Endothelial cell of umbilical vein (primary cell): Measurements from ENCODE around the gene NADSYN1. TPM values are rescaled to one million over a fixed set of nuclear protein-coding genes. Genes with fewer than 3 reads are reported as not detected.

Experiments used
- BruUV-seq: library from RNA; stranded (reverse); fragments of 400-500 nt; replicated peaks from 2 replicates; lab custom pipeline; 2021; lab: Mats Ljungman, UMichigan
- CTCF ChIA-PET: fragments of 300-600, 350-600 bp; sonication (Branson Sonifier 250); formaldehyde crosslinking; loops from one replicate; lab custom pipeline; 2021; ENCODE audit warnings: antibody characterized with exemption, inconsistent platforms; lab: Charles Lee
- POLR2A ChIA-PET: fragments of 300-600, 350-600 bp; sonication (Branson Sonifier 250); formaldehyde crosslinking; loops from one replicate; lab custom pipeline; 2021; ENCODE audit warnings: antibody characterized with exemption, inconsistent platforms; lab: Charles Lee
- DNase-seq: peaks from one replicate; pipeline ENCODE4 v3.0.0-alpha.2; 2011; ENCODE audit warnings: low read depth, low spot score
- FAIRE-seq: peaks from 2 replicates; lab custom pipeline; 2011; peaks lifted over from hg19 to GRCh38; lab: Jason Lieb, UNC
- H2AFZ ChIP-seq: 2 replicates; pipeline ENCODE4 v1.6.0; 2012; ENCODE audit warnings: low read depth, low read length, control low read depth, inconsistent platforms
- H3K27ac ChIP-seq: 2 replicates; pipeline ENCODE4 v1.5.1; 2011; ENCODE audit warnings: low read depth, mild to moderate bottlenecking, control low read depth, low read length, moderate library complexity; ENCODE audit not compliant: insufficient read depth
- H3K27me3 ChIP-seq, 2 experiments: 2 replicates each; pipeline versions ENCODE4 v1.6.0 to v1.6.1; 2011; ENCODE audit warnings: low read length in 2 of 2, mixed read lengths in 1 of 2; ENCODE audit not compliant: control insufficient read depth in 2 of 2, insufficient read depth in 2 of 2
- H3K36me3 ChIP-seq, 2 experiments: 2 replicates in 1 of 2; 3 replicates in 1 of 2; pipeline ENCODE4 v1.5.1; 2011; ENCODE audit warnings: low read length in 2 of 2, mild to moderate bottlenecking in 1 of 2, moderate library complexity in 1 of 2; ENCODE audit not compliant: control insufficient read depth in 2 of 2, insufficient read depth in 2 of 2; ENCODE audit errors: extremely low read depth in 1 of 2
- H3K4me1 ChIP-seq: 3 replicates; pipeline ENCODE4 v1.5.1; 2011; ENCODE audit warnings: mild to moderate bottlenecking, low read length; ENCODE audit not compliant: control insufficient read depth, insufficient read depth; ENCODE audit errors: extremely low read depth
- H3K4me2 ChIP-seq: 2 replicates; pipeline ENCODE4 v1.6.1; 2011; ENCODE audit warnings: low read length, control low read depth, mixed read lengths; ENCODE audit not compliant: insufficient read depth
- H3K4me3 ChIP-seq, 3 experiments: fragments of 200-600 bp in 1 of 3; sonication (generic), shearing (Covaris generic) in 1 of 3; replicated peaks in 1 of 3; 2 replicates each; pipeline ENCODE4 v1.5.1; 2011 to 2016; ENCODE audit warnings: control low read depth in 3 of 3, low read length in 3 of 3, mild to moderate bottlenecking in 2 of 3, inconsistent platforms in 1 of 3, low read depth in 1 of 3, moderate library complexity in 1 of 3; ENCODE audit not compliant: insufficient read depth in 1 of 3
- H3K79me2 ChIP-seq: 2 replicates; pipeline ENCODE4 v1.6.0; 2012; ENCODE audit warnings: low read length, inconsistent platforms; ENCODE audit not compliant: control insufficient read depth, insufficient read depth
- H3K9ac ChIP-seq: replicated peaks from 2 replicates; pipeline ENCODE3; 2011; ENCODE audit warnings: low read length, control low read depth; ENCODE audit not compliant: insufficient read depth; ENCODE audit errors: extremely low read depth
- H3K9me1 ChIP-seq: replicated peaks from 3 replicates; pipeline ENCODE4 v1.6.0; 2011; ENCODE audit warnings: mild to moderate bottlenecking, low read length; ENCODE audit not compliant: control insufficient read depth, insufficient read depth; ENCODE audit errors: extremely low read depth
- H3K9me3 ChIP-seq: replicated peaks from 2 replicates; pipeline ENCODE4 v1.5.1; 2012; ENCODE audit warnings: low read length, inconsistent platforms; ENCODE audit not compliant: control insufficient read depth, insufficient read depth
- H4K20me1 ChIP-seq: replicated peaks from 2 replicates; pipeline ENCODE3; 2011; ENCODE audit warnings: mild to moderate bottlenecking, low read length; ENCODE audit not compliant: control insufficient read depth, insufficient read depth; ENCODE audit errors: extremely low read depth
- EZH2 ChIP-seq: IDR thresholded peaks from 2 replicates; pipeline ENCODE4 v1.6.1; 2012; ENCODE audit warnings: borderline replicate concordance, low read depth, mild to moderate bottlenecking, moderate library complexity, low read length, inconsistent platforms; ENCODE audit not compliant: severe bottlenecking
- FOS ChIP-seq: IDR thresholded peaks from 2 replicates; pipeline ENCODE4 v1.6.1; 2011; ENCODE audit warnings: mild to moderate bottlenecking, low read length, moderate library complexity, borderline replicate concordance; ENCODE audit not compliant: insufficient read depth
- GATA2 ChIP-seq: IDR thresholded peaks from 2 replicates; pipeline ENCODE4 v1.7.0; 2011; ENCODE audit warnings: low read depth, mild to moderate bottlenecking, moderate library complexity, mixed read lengths, low read length; ENCODE audit not compliant: insufficient read length, insufficient read depth
- JUN ChIP-seq: IDR thresholded peaks from 2 replicates; pipeline ENCODE4 v1.6.1; 2011; ENCODE audit warnings: borderline replicate concordance, low read depth; ENCODE audit not compliant: insufficient read length, insufficient read depth
- MAX ChIP-seq: IDR thresholded peaks from 2 replicates; pipeline ENCODE4 v1.6.1; 2011; ENCODE audit not compliant: insufficient read depth, insufficient read length
- MYC ChIP-seq: IDR thresholded peaks from one replicate; pipeline ENCODE4 v1.6.1; 2011; ENCODE audit warnings: mild to moderate bottlenecking, low read depth, low read length
- POLR2A ChIP-seq: IDR thresholded peaks from 2 replicates; pipeline ENCODE4 v1.6.1; 2012; ENCODE audit warnings: low read depth, mild to moderate bottlenecking, control low read depth, low read length
- POLR2AphosphoS5 ChIP-seq: IDR thresholded peaks from 2 replicates; pipeline ENCODE4 v1.6.1; 2012; ENCODE audit warnings: low read depth, mild to moderate bottlenecking, control low read depth, low read length, moderate library complexity; ENCODE audit not compliant: insufficient read depth
- dilution Hi-C: fragments of 300-500 bp; cut with MboI; formaldehyde crosslinking; loops from one replicate; pipeline ENCODE4 v1.15.0; 2019; ENCODE audit warnings: low sequenced_read_pairs; ENCODE audit not compliant: extremely low pct_ligation_motif_present
- intact Hi-C: fragments of 100-400 bp; cut with micrococcal nuclease; formaldehyde crosslinking; loops from one replicate; pipeline ENCODE4 v1.10.0; 2022
- polyA plus RNA-seq, 4 experiments: library from polyadenylated mRNA; depleted of rRNA in 3 of 4; stranded (reverse) in 3 of 4; unstranded in 1 of 4; fragments of >200 nt; gene quantifications; 2 replicates each; pipeline versions ENCODE4 v1.2.1 to v1.2.3, GENCODE V29; 2011 to 2012; ENCODE audit warnings: missing spikeins in 1 of 4
- total RNA-seq: library from RNA; stranded (reverse); gene quantifications from 2 replicates; pipeline ENCODE4 v1.2.3, GENCODE V29; 2021
- TF ChIP-seq, protein P1 (sequence below), 2 donors: IDR thresholded peaks; 1 replicate in 1 of 2; 2 replicates in 1 of 2; pipeline ENCODE4 v1.5.1; 2011; ENCODE audit warnings: low read length in 2 of 2, mild to moderate bottlenecking in 2 of 2, moderate library complexity in 2 of 2, control low read depth in 1 of 2, inconsistent platforms in 1 of 2, low read depth in 1 of 2; ENCODE audit not compliant: insufficient read depth in 1 of 2; ENCODE audit errors: extremely low read depth in 1 of 2

NADSYN1 gene
- total and polyA plus RNA-seq, 2 donors (not counting 3 experiments of a cell fraction or from before 2014, with no cell fraction given): 77.5 to 99.2 TPM

DNA sequence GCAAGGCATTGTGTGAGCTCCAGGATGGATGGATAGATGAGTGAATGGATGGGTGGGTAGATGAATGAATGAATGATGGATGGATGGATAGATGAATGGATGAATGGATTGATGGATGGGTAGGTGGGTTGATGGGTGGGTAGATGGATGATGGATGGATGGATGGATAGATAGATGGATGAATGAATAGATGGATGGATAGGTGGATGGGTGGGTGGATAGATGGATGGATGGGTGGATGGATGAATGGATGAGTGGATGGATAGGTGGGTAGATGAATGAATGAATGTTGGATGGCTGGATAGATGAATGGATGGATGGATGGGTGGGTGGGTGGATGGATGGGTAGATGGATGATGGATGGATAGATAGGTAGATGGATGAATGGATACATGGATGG, 38.4 kb upstream of the NADSYN1 start:
- TF ChIP-seq JUN: no peak
- TF ChIP-seq POLR2A: no peak
- TF ChIP-seq FOS: no peak
- no peak for TF ChIP-seq MAX
- no peak for TF ChIP-seq GATA2
- TF ChIP-seq, protein P1, sequence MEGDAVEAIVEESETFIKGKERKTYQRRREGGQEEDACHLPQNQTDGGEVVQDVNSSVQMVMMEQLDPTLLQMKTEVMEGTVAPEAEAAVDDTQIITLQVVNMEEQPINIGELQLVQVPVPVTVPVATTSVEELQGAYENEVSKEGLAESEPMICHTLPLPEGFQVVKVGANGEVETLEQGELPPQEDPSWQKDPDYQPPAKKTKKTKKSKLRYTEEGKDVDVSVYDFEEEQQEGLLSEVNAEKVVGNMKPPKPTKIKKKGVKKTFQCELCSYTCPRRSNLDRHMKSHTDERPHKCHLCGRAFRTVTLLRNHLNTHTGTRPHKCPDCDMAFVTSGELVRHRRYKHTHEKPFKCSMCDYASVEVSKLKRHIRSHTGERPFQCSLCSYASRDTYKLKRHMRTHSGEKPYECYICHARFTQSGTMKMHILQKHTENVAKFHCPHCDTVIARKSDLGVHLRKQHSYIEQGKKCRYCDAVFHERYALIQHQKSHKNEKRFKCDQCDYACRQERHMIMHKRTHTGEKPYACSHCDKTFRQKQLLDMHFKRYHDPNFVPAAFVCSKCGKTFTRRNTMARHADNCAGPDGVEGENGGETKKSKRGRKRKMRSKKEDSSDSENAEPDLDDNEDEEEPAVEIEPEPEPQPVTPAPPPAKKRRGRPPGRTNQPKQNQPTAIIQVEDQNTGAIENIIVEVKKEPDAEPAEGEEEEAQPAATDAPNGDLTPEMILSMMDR (IDR thresholded peaks at IDR 0.05; ENCODE audit: extremely low read depth in 1 of 2, insufficient read depth in 1 of 2, low read depth in 1 of 2, low read length in 2 of 2): no peak
- no peak overlapping the region for H3K9ac ChIP-seq
- H3K27ac ChIP-seq: no peak overlapping the region
- dilution Hi-C loops (no loop called here), intact Hi-C loops (no loop called here)
- ChIA-PET POLR2A (no interaction called here), CTCF (no interaction called here)
- no peaks in the 10 kb centered on the region for H3K4me1 ChIP-seq
- no TSS peak for BruUV-seq
- no peak overlapping the region for H3K4me3 ChIP-seq
- no peaks in the 10 kb centered on the region for H4K20me1 ChIP-seq
- no peaks in the 10 kb centered on the region for H3K79me2 ChIP-seq
- H3K9me1 ChIP-seq: no peaks in the 10 kb centered on the region
- no peak for FAIRE-seq
- no peak overlapping the region for H3K4me2 ChIP-seq
- H2AFZ ChIP-seq: no peak overlapping the region
- no peaks in the 10 kb centered on the region for H3K9me3 ChIP-seq
- H3K27me3 ChIP-seq: no peaks in the 10 kb centered on the region
- DNase-seq: no peak
- H3K36me3 ChIP-seq: no peaks in the 10 kb centered on the region

GRCh38 chr11:71418643-71419042, 34.4 kb upstream of the NADSYN1 start:
- Histone ChIP-seq H3K4me3 (no peak overlapping the region), H4K20me1 (no peaks in the 10 kb centered on the region), H2AFZ (no peak overlapping the region), H3K9me3 (no peaks in the 10 kb centered on the region), H3K4me2 (no peak overlapping the region), H3K27ac (no peak overlapping the region), H3K36me3 (no peaks in the 10 kb centered on the region), H3K79me2 (no peaks in the 10 kb centered on the region), H3K9me1 (no peaks in the 10 kb centered on the region), H3K4me1 (no peaks in the 10 kb centered on the region), H3K27me3 (no peaks in the 10 kb centered on the region), H3K9ac (no peak overlapping the region)
- BruUV-seq: no TSS peak
- TF ChIP-seq MAX: no peak
- TF ChIP-seq JUN: no peak
- TF ChIP-seq GATA2: no peak
- no peak for TF ChIP-seq FOS
- no peak for TF ChIP-seq EZH2
- TF ChIP-seq, protein P1 (IDR thresholded peaks at IDR 0.05; ENCODE audit: extremely low read depth in 1 of 2, insufficient read depth in 1 of 2, low read depth in 1 of 2, low read length in 2 of 2): no peak
- TF ChIP-seq POLR2A: no peak
- TF ChIP-seq POLR2AphosphoS5: no peak
- no peak for TF ChIP-seq MYC
- intact Hi-C loops (no loop called here), dilution Hi-C loops (no loop called here)
- FAIRE-seq (no peak), DNase-seq (no peak)
- ChIA-PET CTCF (interaction anchor here (1.0 kb wide), 1 partner anchor 951 kb away, joined by 4 read pairs; no protein-coding TSS in a partner anchor), POLR2A (no interaction called here)
